SK-N-SH (cell line): Measurements from ENCODE around the gene DENND2A. TPM values are rescaled to one million over a fixed set of nuclear protein-coding genes. Genes with fewer than 3 reads are reported as not detected.
A peak's percentile ranks its signal among the peaks of the same experiment; 100 is the strongest.

Source experiments
- CTCF ChIA-PET: fragments of 300-600, 350-600 bp; formaldehyde crosslinking; extraction: SDS; loops from one replicate; lab custom pipeline; 2021; lab: Yijun Ruan, JAX
- POLR2A ChIA-PET: fragments of 350-600 bp; sonication (Branson Sonifier 250); formaldehyde crosslinking; extraction: SDS; loops from one replicate; lab custom pipeline; 2020; ENCODE audit warnings: antibody characterized with exemption, inconsistent platforms; lab: Yijun Ruan, JAX
- DNase-seq: peaks from one replicate; pipeline ENCODE4 v3.0.0; 2012
- H2AFZ ChIP-seq: fragments of 200-600 bp; sonication (generic); 2 replicates; pipeline ENCODE4 v1.8.1; 2016; ENCODE audit warnings: antibody characterized with exemption, mild to moderate bottlenecking, low read depth
- H3F3A ChIP-seq: fragments of 200-600 bp; sonication (generic); replicated peaks from 2 replicates; pipeline ENCODE3; 2016; ENCODE audit warnings: antibody characterized with exemption, mild to moderate bottlenecking; ENCODE audit not compliant: insufficient read depth
- H3K27ac ChIP-seq, 2 experiments: fragments of 200-500 bp in 1 of 2; fragments of 200-600 bp in 1 of 2; sonication (Bioruptor generic) in 1 of 2; sonication (generic), shearing (Covaris generic) in 1 of 2; 2 replicates each; pipeline versions ENCODE4 v1.5.1 to v1.6.1; 2014 to 2016; ENCODE audit warnings: low read depth in 2 of 2, inconsistent platforms in 1 of 2, low read length in 1 of 2, mild to moderate bottlenecking in 1 of 2, mixed read lengths in 1 of 2
- H3K27me3 ChIP-seq: fragments of 200-600 bp; sonication (generic), shearing (Covaris generic); 2 replicates; pipeline ENCODE4 v1.6.1; 2016; ENCODE audit warnings: mixed run types; ENCODE audit not compliant: insufficient read depth
- H3K36me3 ChIP-seq, 2 experiments: fragments of 200-500 bp in 1 of 2; fragments of 200-600 bp in 1 of 2; sonication (Bioruptor generic) in 1 of 2; sonication (generic) in 1 of 2; replicated peaks in 1 of 2; 2 replicates each; pipeline versions ENCODE3 to v1.5.1; 2014 to 2016; ENCODE audit warnings: low read length in 1 of 2, mild to moderate bottlenecking in 1 of 2; ENCODE audit not compliant: insufficient read depth in 2 of 2, control insufficient read depth in 1 of 2
- H3K4me1 ChIP-seq, 2 experiments: fragments of 200-500 bp in 1 of 2; fragments of 200-600 bp in 1 of 2; sonication (Bioruptor generic) in 1 of 2; sonication (generic), shearing (Covaris generic) in 1 of 2; 2 replicates each; pipeline versions ENCODE4 v1.5.1 to v1.6.1; 2014 to 2016; ENCODE audit warnings: low read depth in 1 of 2, low read length in 1 of 2, mixed run types in 1 of 2; ENCODE audit not compliant: insufficient read depth in 2 of 2, control insufficient read depth in 1 of 2
- H3K4me2 ChIP-seq: fragments of 200-600 bp; sonication (generic), shearing (Covaris generic); 2 replicates; pipeline ENCODE4 v1.6.1; 2017; ENCODE audit warnings: mixed run types
- H3K4me3 ChIP-seq, 2 experiments: fragments of 200-500 bp in 1 of 2; fragments of 200-600 bp in 1 of 2; sonication (Bioruptor generic) in 1 of 2; sonication (generic), shearing (Covaris generic) in 1 of 2; 2 replicates each; pipeline versions ENCODE4 v1.5.1 to v1.8.1; 2014 to 2016; ENCODE audit warnings: low read depth in 2 of 2, inconsistent platforms in 1 of 2, low read length in 1 of 2, mild to moderate bottlenecking in 1 of 2, mixed read lengths in 1 of 2, moderate library complexity in 1 of 2
- H3K79me2 ChIP-seq: fragments of 200-600 bp; sonication (generic); 2 replicates; pipeline ENCODE4 v1.8.1; 2017; ENCODE audit warnings: mild to moderate bottlenecking; ENCODE audit not compliant: insufficient read depth
- H3K9ac ChIP-seq: fragments of 200-600 bp; sonication (generic); 2 replicates; pipeline ENCODE4 v1.6.1; 2017; ENCODE audit warnings: mixed run types
- H3K9me2 ChIP-seq: fragments of 200-600 bp; sonication (generic); 2 replicates; pipeline ENCODE4 v1.6.1; 2017; ENCODE audit warnings: mixed run types
- H3K9me3 ChIP-seq: fragments of 200-600 bp; sonication (generic); 2 replicates; pipeline ENCODE4 v1.6.1; 2017; ENCODE audit warnings: mixed run types, mild to moderate bottlenecking, moderate library complexity
- H4K20me1 ChIP-seq: fragments of 200-600 bp; sonication (generic); 2 replicates; pipeline ENCODE4 v1.6.1; 2017; ENCODE audit warnings: mild to moderate bottlenecking, mixed run types; ENCODE audit not compliant: insufficient read depth
- ELF1 ChIP-seq: IDR thresholded peaks from 2 replicates; pipeline ENCODE4 v1.4.0; 2012
- EZH2phosphoT487 ChIP-seq: fragments of 200-600 bp; sonication (generic); IDR thresholded peaks from 2 replicates; pipeline ENCODE4 v1.6.1; 2017; ENCODE audit warnings: low read depth, mixed run types, mild to moderate bottlenecking, antibody characterized with exemption, moderate library complexity, borderline replicate concordance
- FOXJ3 ChIP-seq: sonication (generic); formaldehyde crosslinking; IDR thresholded peaks from 2 replicates; pipeline ENCODE4 v1.5.1; 2020; ENCODE audit warnings: mild to moderate bottlenecking, missing genetic modification reagents
- GABPA ChIP-seq: IDR thresholded peaks from 2 replicates; pipeline ENCODE4 v1.4.0; 2012; ENCODE audit warnings: low read depth, mild to moderate bottlenecking
- GATA2 ChIP-seq: sonication (generic); formaldehyde crosslinking; IDR thresholded peaks from 2 replicates; pipeline ENCODE4 v1.5.0; 2020; ENCODE audit warnings: mild to moderate bottlenecking, missing genetic modification reagents
- JUND ChIP-seq: IDR thresholded peaks from 2 replicates; pipeline ENCODE4 v1.4.0; 2012
- MXI1 ChIP-seq: IDR thresholded peaks from 2 replicates; pipeline ENCODE4 v1.6.1; 2012; ENCODE audit warnings: mild to moderate bottlenecking, low read depth, low read length, improper control_type of control experiment
- NRF1 ChIP-seq: IDR thresholded peaks from 2 replicates; pipeline ENCODE4 v1.6.1; 2012; ENCODE audit warnings: low read depth, mild to moderate bottlenecking, low read length
- POLR2AphosphoS5 ChIP-seq: IDR thresholded peaks from 2 replicates; pipeline ENCODE4 v1.6.1; 2012; ENCODE audit warnings: low read depth, low read length
- RAD21 ChIP-seq: IDR thresholded peaks from 2 replicates; pipeline ENCODE4 v1.6.1; 2012; ENCODE audit warnings: mild to moderate bottlenecking, low read length
- RCOR1 ChIP-seq: fragments of 150-350 bp; IDR thresholded peaks from 2 replicates; pipeline ENCODE4 v1.6.1; 2017; ENCODE audit warnings: antibody characterized with exemption, low read length
- RFX5 ChIP-seq: IDR thresholded peaks from 2 replicates; pipeline ENCODE4 v1.6.1; 2012; ENCODE audit warnings: mild to moderate bottlenecking, improper control_type of control experiment, low read length
- SIN3A ChIP-seq: IDR thresholded peaks from 2 replicates; pipeline ENCODE4 v1.6.1; 2012; ENCODE audit warnings: low read depth, mild to moderate bottlenecking, low read length, moderate library complexity, borderline replicate concordance
- TAF1 ChIP-seq: IDR thresholded peaks from 2 replicates; pipeline ENCODE4 v1.6.1; 2012; ENCODE audit warnings: low read depth, mild to moderate bottlenecking, low read length, moderate library complexity, borderline replicate concordance
- YY1 ChIP-seq: IDR thresholded peaks from 2 replicates; pipeline ENCODE4 v1.4.0; 2012; ENCODE audit warnings: low read depth, mild to moderate bottlenecking
- WGBS: methylation state at CpG from one replicate; pipeline ENCODE4 v1.1.6; 2017; ENCODE audit warnings: low lambda C conversion rate; 5-methylcytosine and 5-hydroxymethylcytosine counted together
- polyA plus RNA-seq, 3 experiments: library from polyadenylated mRNA; depleted of rRNA; stranded (reverse); fragments of >200 nt; gene quantifications; 2 replicates each; pipeline ENCODE4 v1.2.3, GENCODE V29; 2012
- TF ChIP-seq, protein P1 (sequence below): IDR thresholded peaks from 2 replicates; pipeline ENCODE4 v1.4.0; 2012; ENCODE audit warnings: low read depth

Gene DENND2A
- polyA plus RNA-seq, 1 of the 3 experiments (the other 2 are of a cell fraction) = 3.5 TPM

DNA sequence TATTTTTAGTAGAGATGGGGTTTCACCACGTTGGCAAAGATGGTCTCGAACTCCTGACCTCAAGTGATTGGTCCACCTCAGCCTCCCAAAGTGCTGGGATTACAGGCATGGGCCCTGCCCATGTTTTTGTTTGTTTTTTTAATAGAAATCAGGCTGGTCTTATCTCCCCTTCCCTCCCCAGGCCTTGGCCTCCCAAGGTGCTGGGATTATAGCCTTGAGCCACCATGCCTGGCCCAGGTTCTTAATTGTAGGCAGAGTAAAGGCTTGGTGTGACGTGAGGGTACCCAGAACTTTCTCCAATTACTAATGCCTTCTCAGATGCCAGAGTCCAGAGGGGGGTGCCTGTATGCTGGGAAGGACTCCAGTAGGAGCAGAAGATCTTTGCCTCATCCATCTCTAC is 156.1 kb downstream of the DENND2A start:
- Histone ChIP-seq H4K20me1 (no peaks in the 10 kb centered on the region), H3K4me1 (no peaks in the 10 kb centered on the region), H3K9me3 (no peaks in the 10 kb centered on the region), H3K9ac (no peak overlapping the region), H3F3A (peaks cover 7% of the 10 kb centered on the region), H3K9me2 (no peaks in the 10 kb centered on the region), H3K27me3 (peaks cover 8% of the 10 kb centered on the region; the same call in 1 of the 2 replicates), H2AFZ (no peak overlapping the region), H3K79me2 (no peaks in the 10 kb centered on the region), H3K4me2 (no peak overlapping the region), H3K27ac (no peak overlapping the region), H3K36me3 (no peaks in the 10 kb centered on the region), H3K4me3 (no peak overlapping the region)
- WGBS = 58% methylated on average over 3 of the region's 3 CpGs
- no peak for TF ChIP-seq GATA2 (CRISPR knock-in tag)
- ChIA-PET CTCF (no interaction called here), POLR2A (no interaction called here)
- DNase-seq = no peak

- no peak for TF ChIP-seq EZH2phosphoT487
- TF ChIP-seq, all 33 proteins: peak for 0
- Histone ChIP-seq H3F3A (peaks cover 13% of the 10 kb centered on the region), H3K4me3 (peak overlapping the region; percentile 65 to 81), H3K9ac (peak overlapping the region; percentile 85; the same call in 1 of the 2 replicates), H3K36me3 (peaks cover 0 to 4% of the 10 kb centered on the region in 2 experiments), H4K20me1 (peaks cover 35% of the 10 kb centered on the region), H3K27ac (peak overlapping the region; percentile 70 to 71; a peak in 2 of 4 replicates), H3K4me2 (peak overlapping the region; percentile 83), H2AFZ (peak overlapping the region; percentile 95), H3K79me2 (peaks cover 44% of the 10 kb centered on the region), H3K9me2 (no peaks in the 10 kb centered on the region), H3K9me3 (no peaks in the 10 kb centered on the region), H3K4me1 (peaks cover 4 to 7% of the 10 kb centered on the region in 2 experiments; a peak in 2 of 4 replicates), H3K27me3 (peaks cover 8% of the 10 kb centered on the region; the same call in 1 of the 2 replicates)
- ChIA-PET POLR2A (interaction anchor here (1.0 kb wide), 1 partner anchor 161 kb away, joined by 3 read pairs; the partner anchor contains the start of gene DENND2A), CTCF (interaction anchor here (0.6 to 2.5 kb wide), 6 partner anchors 9 to 174 kb away, joined by 3 to 11 read pairs (median 4); no protein-coding TSS in a partner anchor)
- DNase-seq = no peak
- WGBS = 3% methylated on average over 2 of the region's 2 CpGs
These were observed 160.9 kb downstream of the DENND2A start for GRCh38 chr7:140479739-140480084.

DNA sequence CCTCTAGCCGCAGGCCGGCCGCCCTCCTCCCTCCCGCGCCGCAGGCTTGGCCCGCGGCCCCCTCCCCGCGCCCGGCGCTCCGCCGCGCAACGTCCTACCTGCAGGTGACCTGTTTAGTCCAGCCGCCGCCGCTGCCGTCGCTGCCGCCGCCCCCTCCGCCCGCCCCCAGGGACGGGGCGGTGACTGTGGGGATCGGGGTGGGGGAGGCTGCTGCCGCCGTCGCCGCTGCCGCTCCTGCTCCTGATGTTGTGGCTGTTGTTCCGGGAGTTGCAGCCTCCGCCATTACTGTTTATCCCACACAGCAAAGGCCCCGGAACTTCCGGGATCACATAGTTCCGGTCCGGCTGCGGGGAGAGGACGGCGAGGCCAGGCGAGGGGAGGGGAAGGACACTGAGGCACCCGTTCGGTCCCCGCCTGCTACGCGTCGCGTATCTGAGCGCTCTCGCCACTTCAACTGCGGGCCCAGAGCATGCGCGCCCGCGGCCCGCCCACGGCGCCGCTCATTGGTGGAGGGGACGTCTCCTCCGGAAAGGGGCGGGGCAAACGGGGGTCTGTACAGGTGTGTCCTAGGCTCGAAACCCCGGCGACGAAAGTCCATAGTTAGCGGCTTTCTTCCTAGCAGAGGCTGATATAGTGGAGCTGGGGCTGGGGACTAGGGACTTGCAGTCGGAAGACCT is 161.4 kb downstream of the DENND2A start, which contains the start of gene MKRN1:
TSS of gene MKRN1 (minus strand) at position 444 of the 677 bp plus-strand sequence. CDS start at position 283, 161 bp downstream.
- Histone ChIP-seq H3K4me3 (peak within 1 kb of the TSS; percentile 65 to 81), H2AFZ (peak within 1 kb of the TSS; percentile 95), H3K4me2 (peak within 1 kb of the TSS; percentile 83), H3K9ac (peak within 1 kb of the TSS; percentile 85), H3K27ac (peak within 1 kb of the TSS; percentile 70 to 71), H3K9me2 (no peaks in the 10 kb centered on the region), H3K36me3 (peaks cover 0 to 4% of the 10 kb centered on the region in 2 experiments), H3F3A (peaks cover 13% of the 10 kb centered on the region), H3K79me2 (peaks cover 49% of the 10 kb centered on the region), H3K27me3 (peaks cover 8% of the 10 kb centered on the region; the same call in 1 of the 2 replicates), H3K9me3 (no peaks in the 10 kb centered on the region), H3K4me1 (peaks cover 4 to 7% of the 10 kb centered on the region in 2 experiments; a peak in 2 of 4 replicates), H4K20me1 (peaks cover 40% of the 10 kb centered on the region)
- WGBS = 0% methylated on average over 25 of the region's 71 CpGs
- DNase-seq = peak; percentile 99
- ChIA-PET CTCF (interaction anchor here (0.6 to 4.8 kb wide), 12 partner anchors 9 to 174 kb away, joined by 3 to 43 read pairs (median 6); no protein-coding TSS in a partner anchor), POLR2A (interaction anchor here (1.0 to 1.3 kb wide), 3 partner anchors 161 to 217 kb away, joined by 3 to 6 read pairs (median 3); partner anchors contain the start of genes DENND2A and NDUFB2)
- TF ChIP-seq NRF1 (peak; percentile 95), POLR2AphosphoS5 (peak; percentile 81), GABPA (peak; percentile 94), JUND (no peak), TAF1 (peak; percentile 96), MXI1 (peak; percentile 85), SIN3A (peak; percentile 90), RAD21 (no peak), FOXJ3 (peak; percentile 85; the same call in 1 of the 2 replicates), YY1 (peak; percentile 94), RCOR1 (no peak), ELF1 (peak; percentile 98), RFX5 (peak; percentile 43; the same call in 1 of the 2 replicates)
- TF ChIP-seq, protein P1, sequence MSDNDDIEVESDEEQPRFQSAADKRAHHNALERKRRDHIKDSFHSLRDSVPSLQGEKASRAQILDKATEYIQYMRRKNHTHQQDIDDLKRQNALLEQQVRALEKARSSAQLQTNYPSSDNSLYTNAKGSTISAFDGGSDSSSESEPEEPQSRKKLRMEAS = peak; percentile 90
